HG02840 (cell line): ENCODE results near the gene SP100.
A peak's percentile ranks its signal among the peaks of the same experiment; 100 is the strongest.
"Not testable (repeated sequence)": the region's sequence is repeated elsewhere in the genome, so short reads cannot be mapped to it uniquely, and the experiment has no call there.

Source experiments
- ATAC-seq: cut with Tn5 transposase; IDR thresholded peaks from one replicate; pipeline ENCODE4 v1.9.1; 2021; ENCODE audit warnings: mild to moderate bottlenecking, moderate library complexity, moderate number of reproducible peaks; ENCODE audit not compliant: unreplicated experiment, low FRiP score

SP100 gene

GRCh38 chr2:230455005-230455684 is 39.1 kb downstream of the SP100 start:
- ATAC-seq, result no peak

- no peak for ATAC-seq
These were observed 41.2 kb downstream of the SP100 start for GRCh38 chr2:230457073-230457768.

- ATAC-seq, result no peak
These were observed 41.8 kb downstream of the SP100 start for GRCh38 chr2:230457793-230458192.

- ATAC-seq, result no peak
These were observed 43.2 kb downstream of the SP100 start for GRCh38 chr2:230459216-230459615.

- ATAC-seq, result no peak
These were observed 55.1 kb downstream of the SP100 start for GRCh38 chr2:230471074-230471473.

- ATAC-seq, result no peak
These were observed 56.6 kb downstream of the SP100 start for GRCh38 chr2:230472621-230473018.

- ATAC-seq, result no peak
These were observed 57.4 kb downstream of the SP100 start for GRCh38 chr2:230473378-230473777.

- no peak for ATAC-seq
These were observed 59.1 kb downstream of the SP100 start for GRCh38 chr2:230475143-230475542.

- no peak for ATAC-seq
These were observed 69.9 kb downstream of the SP100 start for GRCh38 chr2:230485801-230486341.

GRCh38 chr2:230491219-230491618 is 75.2 kb downstream of the SP100 start:
- ATAC-seq, result not testable (repeated sequence)

- no peak for ATAC-seq
These were observed 76.1 kb downstream of the SP100 start for GRCh38 chr2:230492107-230492506.

- ATAC-seq, result no peak
These were observed 79.0 kb downstream of the SP100 start for GRCh38 chr2:230494980-230495379.

- ATAC-seq, result no peak
These were observed 80.9 kb downstream of the SP100 start for GRCh38 chr2:230496891-230497290.

GRCh38 chr2:230498506-230499107 is 82.6 kb downstream of the SP100 start:
- no peak for ATAC-seq

GRCh38 chr2:230502593-230502992 is 86.6 kb downstream of the SP100 start:
- no peak for ATAC-seq

- ATAC-seq, result no peak
These were observed 87.8 kb downstream of the SP100 start for GRCh38 chr2:230503798-230504197.

- ATAC-seq, result peak; percentile 75
These were observed 89.2 kb downstream of the SP100 start for GRCh38 chr2:230505162-230505561.

- no peak for ATAC-seq
These were observed 97.2 kb downstream of the SP100 start for GRCh38 chr2:230512955-230513748.

GRCh38 chr2:230520061-230520874 is 104.3 kb downstream of the SP100 start:
- ATAC-seq, result no peak

- ATAC-seq, result no peak
These were observed 104.8 kb downstream of the SP100 start for GRCh38 chr2:230520875-230521155.
